Gastroesophageal sphincter (tissue), 4 donors: ENCODE results near the gene RYR3. TPM values are rescaled to one million over a fixed set of nuclear protein-coding genes. Genes with fewer than 3 reads are reported as not detected.

ENCODE experiments used
- ATAC-seq: fragments of 150-250 bp; one replicate; pipeline ENCODE4 v1.9.1; 2016; ENCODE audit warnings: mild to moderate bottlenecking, moderate library complexity
- H3K27ac ChIP-seq, 4 donors: fragments of 200-600 bp; sonication (generic) in 3 of 4; 1 replicate in 3 of 4; 2 replicates in 1 of 4; pipeline ENCODE4 v1.5.1; 2016 to 2019
- H3K27me3 ChIP-seq: fragments of 200-600 bp; sonication (generic); one replicate; pipeline ENCODE4 v1.5.1; 2019
- H3K36me3 ChIP-seq, 2 donors: fragments of 200-600 bp; sonication (generic); one replicate each; pipeline ENCODE4 v1.5.1; 2019; ENCODE audit warnings: control low read depth in 1 of 2
- H3K4me1 ChIP-seq, 3 donors: fragments of 200-600 bp; sonication (generic); 1 replicate in 2 of 3; 2 replicates in 1 of 3; pipeline ENCODE4 v1.5.1; 2016 to 2019; ENCODE audit warnings: control low read depth in 2 of 3
- H3K4me3 ChIP-seq, 2 donors: fragments of 200-600 bp; sonication (generic); one replicate each; pipeline ENCODE4 v1.5.1; 2019; ENCODE audit warnings: mild to moderate bottlenecking in 1 of 2, moderate library complexity in 1 of 2
- H3K9me3 ChIP-seq, 3 donors: fragments of 200-600 bp; sonication (generic); one replicate each; pipeline ENCODE4 v1.5.1; 2017 to 2019; ENCODE audit warnings: control low read depth in 2 of 3
- EP300 ChIP-seq: sonication (generic); formaldehyde crosslinking; IDR thresholded peaks from one replicate; pipeline ENCODE4 v1.6.1; 2017; ENCODE audit warnings: antibody characterized with exemption, mild to moderate bottlenecking
- POLR2A ChIP-seq, 2 donors: fragments of 450-650 bp; IDR thresholded peaks; one replicate each; pipeline ENCODE4 v1.6.1; 2017; ENCODE audit warnings: antibody characterized with exemption in 2 of 2, mild to moderate bottlenecking in 2 of 2, moderate library complexity in 1 of 2
- POLR2AphosphoS5 ChIP-seq: sonication (generic); formaldehyde crosslinking; IDR thresholded peaks from one replicate; pipeline ENCODE4 v1.6.1; 2017; ENCODE audit warnings: antibody characterized with exemption
- WGBS, 2 donors: methylation state at CpG; one replicate each; pipeline ENCODE4 v1.1.5; 2018; ENCODE audit warnings: low coverage in 1 of 2; 5-methylcytosine and 5-hydroxymethylcytosine counted together
- total RNA-seq, 4 donors: library from RNA; depleted of rRNA; stranded (reverse); fragments of >200 nt; gene quantifications; one replicate each; pipeline ENCODE4 v1.1.0, GENCODE V29; 2016
- TF ChIP-seq, protein P1 (sequence below), 4 experiments: fragments of 200-600 bp in 2 of 4; fragments of 450-650 bp in 2 of 4; sonication (generic) in 1 of 4; IDR thresholded peaks; one replicate each; pipeline ENCODE4 v1.5.1; 2017 to 2019; ENCODE audit warnings: antibody characterized with exemption in 4 of 4, mild to moderate bottlenecking in 2 of 4, moderate library complexity in 2 of 4

RYR3 gene
- total RNA-seq, 4 donors from 2014 or later: 3.5 to 10.2 (median 6.2) TPM

DNA sequence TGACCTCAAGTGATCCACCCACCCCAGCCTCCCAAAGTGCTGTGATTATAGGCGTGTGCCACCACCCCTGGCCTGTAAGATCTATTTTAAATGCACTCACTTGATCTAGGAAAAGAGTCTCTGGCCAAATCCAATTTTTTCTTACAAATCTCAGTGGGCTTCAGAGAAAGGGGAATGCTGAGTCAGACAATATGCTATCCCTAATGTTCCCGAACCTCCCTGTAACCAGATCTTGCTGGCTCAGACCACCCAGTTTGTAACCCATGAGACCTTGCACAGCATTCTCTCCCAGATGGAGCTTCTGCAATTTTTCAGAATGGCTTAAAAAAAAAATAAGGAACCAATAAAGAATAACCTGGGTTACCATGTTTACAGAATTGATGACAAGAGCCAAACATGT lies 205.8 kb downstream of the RYR3 start:
- Histone ChIP-seq H3K9me3 (no peaks in the 10 kb centered on the region), H3K27me3 (no peaks in the 10 kb centered on the region), H3K36me3 (no peaks in the 10 kb centered on the region), H3K27ac (no peak overlapping the region), H3K4me3 (no peak overlapping the region), H3K4me1 (peaks cover 0 to 5% (median 0%) of the 10 kb centered on the region in 3 donors)
- WGBS, 2 donors: 72 to 92% methylated on average over 2 of the region's 2 CpGs
- TF ChIP-seq POLR2A (IDR thresholded peaks at IDR 0.05) (no peak), EP300 (no peak), POLR2AphosphoS5 (no peak)
- TF ChIP-seq, protein P1, sequence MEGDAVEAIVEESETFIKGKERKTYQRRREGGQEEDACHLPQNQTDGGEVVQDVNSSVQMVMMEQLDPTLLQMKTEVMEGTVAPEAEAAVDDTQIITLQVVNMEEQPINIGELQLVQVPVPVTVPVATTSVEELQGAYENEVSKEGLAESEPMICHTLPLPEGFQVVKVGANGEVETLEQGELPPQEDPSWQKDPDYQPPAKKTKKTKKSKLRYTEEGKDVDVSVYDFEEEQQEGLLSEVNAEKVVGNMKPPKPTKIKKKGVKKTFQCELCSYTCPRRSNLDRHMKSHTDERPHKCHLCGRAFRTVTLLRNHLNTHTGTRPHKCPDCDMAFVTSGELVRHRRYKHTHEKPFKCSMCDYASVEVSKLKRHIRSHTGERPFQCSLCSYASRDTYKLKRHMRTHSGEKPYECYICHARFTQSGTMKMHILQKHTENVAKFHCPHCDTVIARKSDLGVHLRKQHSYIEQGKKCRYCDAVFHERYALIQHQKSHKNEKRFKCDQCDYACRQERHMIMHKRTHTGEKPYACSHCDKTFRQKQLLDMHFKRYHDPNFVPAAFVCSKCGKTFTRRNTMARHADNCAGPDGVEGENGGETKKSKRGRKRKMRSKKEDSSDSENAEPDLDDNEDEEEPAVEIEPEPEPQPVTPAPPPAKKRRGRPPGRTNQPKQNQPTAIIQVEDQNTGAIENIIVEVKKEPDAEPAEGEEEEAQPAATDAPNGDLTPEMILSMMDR (IDR thresholded peaks at IDR 0.05): no peak
- ATAC-seq: no peak

DNA sequence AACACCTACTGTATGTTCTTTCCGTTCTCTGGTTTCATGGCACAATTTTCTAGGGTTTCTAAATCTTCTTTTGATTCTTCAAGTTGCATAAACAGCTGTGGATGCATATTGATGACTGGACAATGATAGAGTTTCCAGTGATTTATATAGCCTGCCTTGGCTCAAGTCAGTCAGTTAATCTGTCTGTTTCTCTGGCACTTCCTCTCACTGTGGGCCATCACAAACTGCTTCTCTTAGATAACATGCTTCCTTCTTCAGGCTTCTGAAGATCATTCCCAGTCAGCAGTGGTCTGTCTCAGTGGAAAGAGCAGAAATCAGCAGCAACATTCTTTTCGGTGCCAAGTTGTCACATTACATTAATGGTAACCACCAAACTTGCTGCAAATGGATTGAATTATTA lies 207.2 kb downstream of the RYR3 start:
- TF ChIP-seq POLR2AphosphoS5: no peak
- no peak for TF ChIP-seq EP300
- TF ChIP-seq, protein P1 (IDR thresholded peaks at IDR 0.05): no peak
- no peak for TF ChIP-seq POLR2A (IDR thresholded peaks at IDR 0.05)
- no peaks in the 10 kb centered on the region for H3K4me1 ChIP-seq
- no peak overlapping the region for H3K27ac ChIP-seq
- H3K36me3 ChIP-seq: no peaks in the 10 kb centered on the region
- no peak for ATAC-seq
- WGBS, 2 donors: 70 to 72% methylated on average over 2 of the region's 2 CpGs
- H3K27me3 ChIP-seq: no peaks in the 10 kb centered on the region
- no peak overlapping the region for H3K4me3 ChIP-seq
- no peaks in the 10 kb centered on the region for H3K9me3 ChIP-seq

DNA sequence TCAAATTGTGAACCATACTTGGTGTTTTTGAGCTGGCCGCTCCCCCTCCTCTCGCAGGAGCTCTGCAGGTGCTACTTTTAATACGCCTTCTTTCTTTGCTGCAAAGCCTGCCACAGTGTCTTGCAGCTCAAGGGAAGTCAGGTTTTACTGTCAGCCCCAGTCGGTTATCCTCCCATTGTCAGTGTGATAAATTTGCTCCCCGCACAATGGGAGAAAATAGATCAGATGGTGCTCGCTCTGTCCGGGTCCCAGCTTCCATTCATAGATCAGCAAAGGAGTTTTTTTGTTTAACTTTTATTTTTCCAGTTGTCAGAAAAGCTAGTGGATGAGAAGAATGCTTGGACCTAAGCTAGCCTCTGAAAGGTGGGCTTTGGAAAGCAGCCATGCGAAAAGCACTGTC lies 207.7 kb downstream of the RYR3 start:
- H3K27me3 ChIP-seq: no peaks in the 10 kb centered on the region
- no peak overlapping the region for H3K27ac ChIP-seq
- TF ChIP-seq POLR2AphosphoS5: no peak
- no peak for TF ChIP-seq EP300
- no peak for TF ChIP-seq POLR2A (IDR thresholded peaks at IDR 0.05)
- TF ChIP-seq, protein P1 (IDR thresholded peaks at IDR 0.05): no peak
- H3K4me1 ChIP-seq: no peaks in the 10 kb centered on the region
- ATAC-seq: no peak
- 73 to 74% methylated on average over 6 to 8 of the region's 8 CpGs for WGBS, 2 donors
- H3K36me3 ChIP-seq: no peaks in the 10 kb centered on the region
- H3K9me3 ChIP-seq: no peaks in the 10 kb centered on the region
- H3K4me3 ChIP-seq: no peak overlapping the region

GRCh38 chr15:33524274-33524673 lies 213.5 kb downstream of the RYR3 start:
- Histone ChIP-seq H3K36me3 (no peaks in the 10 kb centered on the region), H3K4me3 (no peak overlapping the region), H3K4me1 (no peaks in the 10 kb centered on the region), H3K27me3 (no peaks in the 10 kb centered on the region), H3K27ac (no peak overlapping the region), H3K9me3 (no peaks in the 10 kb centered on the region)
- no peak for ATAC-seq
- TF ChIP-seq POLR2AphosphoS5: no peak
- no peak for TF ChIP-seq POLR2A (IDR thresholded peaks at IDR 0.05)
- TF ChIP-seq, protein P1 (IDR thresholded peaks at IDR 0.05): no peak
- no peak for TF ChIP-seq EP300
- WGBS, 2 donors: 86 to 93% methylated on average over 3 of the region's 3 CpGs

GRCh38 chr15:33526532-33526931 lies 215.8 kb downstream of the RYR3 start:
- 34 to 54% methylated on average over 2 to 3 of the region's 3 CpGs for WGBS, 2 donors
- Histone ChIP-seq H3K27me3 (no peaks in the 10 kb centered on the region), H3K9me3 (no peaks in the 10 kb centered on the region), H3K4me1 (no peaks in the 10 kb centered on the region), H3K27ac (no peak overlapping the region), H3K36me3 (no peaks in the 10 kb centered on the region), H3K4me3 (no peak overlapping the region)
- no peak for ATAC-seq
- TF ChIP-seq, protein P1 (IDR thresholded peaks at IDR 0.05): no peak
